Lower leg skin (tissue), 3 donors: ENCODE measurements around the gene SYCP2L.

Source experiments
- CTCF ChIP-seq, 3 donors: fragments of 450-650 bp; IDR thresholded peaks; one replicate each; pipeline ENCODE4 v1.5.1; 2016; ENCODE audit warnings: antibody characterized with exemption in 3 of 3, mild to moderate bottlenecking in 3 of 3, moderate library complexity in 2 of 3
- POLR2A ChIP-seq, 2 donors: fragments of 450-650 bp; IDR thresholded peaks; one replicate each; pipeline ENCODE4 v1.6.1; 2016 to 2017; ENCODE audit warnings: antibody characterized with exemption in 2 of 2, mild to moderate bottlenecking in 1 of 2, moderate library complexity in 1 of 2

GRCh38 chr6:10886691-10887502, at the start of gene SYCP2L:
- TF ChIP-seq CTCF (IDR thresholded peaks at IDR 0.05), result no peak
- TF ChIP-seq POLR2A (IDR thresholded peaks at IDR 0.05), result no peak
